ENCODE data around the gene SPC24. TPM values are rescaled to one million over a fixed set of nuclear protein-coding genes. Genes with fewer than 3 reads are reported as not detected.
"Not testable (repeated sequence)": the region's sequence is repeated elsewhere in the genome, so short reads cannot be mapped to it uniquely, and the experiment has no call there.

Gene SPC24
- total and polyA plus RNA-seq, 3 donors from 2014 or later: 5.4 to 7.4 (median 7.1) TPM

DNA sequence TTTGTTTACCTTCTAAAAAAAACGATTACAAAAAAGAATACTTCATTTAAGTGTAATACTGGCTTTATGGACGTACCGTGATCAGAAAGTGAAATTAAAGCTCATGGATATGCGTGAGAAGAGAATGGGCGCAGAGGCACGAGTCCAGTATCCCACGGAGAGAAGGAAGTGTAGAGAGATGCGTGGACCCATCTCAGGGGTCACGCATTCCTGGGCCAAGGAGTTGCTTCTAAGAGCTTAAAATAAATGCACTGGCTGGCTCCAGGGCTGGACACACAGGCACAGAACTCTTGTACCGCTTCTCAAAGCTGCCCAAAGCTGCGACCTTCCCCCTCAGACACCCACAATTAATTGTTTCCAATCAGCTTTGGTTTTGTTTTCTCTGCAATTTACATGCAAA lies 8.7 kb upstream of the SPC24 start:
- TF ChIP-seq POLR2A (IDR thresholded peaks at IDR 0.05): no peak
- TF ChIP-seq, protein P1, sequence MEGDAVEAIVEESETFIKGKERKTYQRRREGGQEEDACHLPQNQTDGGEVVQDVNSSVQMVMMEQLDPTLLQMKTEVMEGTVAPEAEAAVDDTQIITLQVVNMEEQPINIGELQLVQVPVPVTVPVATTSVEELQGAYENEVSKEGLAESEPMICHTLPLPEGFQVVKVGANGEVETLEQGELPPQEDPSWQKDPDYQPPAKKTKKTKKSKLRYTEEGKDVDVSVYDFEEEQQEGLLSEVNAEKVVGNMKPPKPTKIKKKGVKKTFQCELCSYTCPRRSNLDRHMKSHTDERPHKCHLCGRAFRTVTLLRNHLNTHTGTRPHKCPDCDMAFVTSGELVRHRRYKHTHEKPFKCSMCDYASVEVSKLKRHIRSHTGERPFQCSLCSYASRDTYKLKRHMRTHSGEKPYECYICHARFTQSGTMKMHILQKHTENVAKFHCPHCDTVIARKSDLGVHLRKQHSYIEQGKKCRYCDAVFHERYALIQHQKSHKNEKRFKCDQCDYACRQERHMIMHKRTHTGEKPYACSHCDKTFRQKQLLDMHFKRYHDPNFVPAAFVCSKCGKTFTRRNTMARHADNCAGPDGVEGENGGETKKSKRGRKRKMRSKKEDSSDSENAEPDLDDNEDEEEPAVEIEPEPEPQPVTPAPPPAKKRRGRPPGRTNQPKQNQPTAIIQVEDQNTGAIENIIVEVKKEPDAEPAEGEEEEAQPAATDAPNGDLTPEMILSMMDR (IDR thresholded peaks at IDR 0.05): no peak
- H3K4me1 ChIP-seq: peaks cover 33% of the 10 kb centered on the region
- H3K4me3 ChIP-seq: no peak overlapping the region
- H3K27ac ChIP-seq: peak overlapping the region; percentile 15 to 88
- DNase-seq: no peak
- intact Hi-C loops (cut with DNase I; ENCODE audit: low total_unique reads): no loop called here
- H3K36me3 ChIP-seq (ENCODE audit: low read depth, missing control alignments): no peaks in the 10 kb centered on the region
- no peaks in the 10 kb centered on the region for H3K9me3 ChIP-seq
- WGBS, 2 donors: 52 to 64% methylated on average over 11 of the region's 11 CpGs
- H3K27me3 ChIP-seq: no peaks in the 10 kb centered on the region

DNA sequence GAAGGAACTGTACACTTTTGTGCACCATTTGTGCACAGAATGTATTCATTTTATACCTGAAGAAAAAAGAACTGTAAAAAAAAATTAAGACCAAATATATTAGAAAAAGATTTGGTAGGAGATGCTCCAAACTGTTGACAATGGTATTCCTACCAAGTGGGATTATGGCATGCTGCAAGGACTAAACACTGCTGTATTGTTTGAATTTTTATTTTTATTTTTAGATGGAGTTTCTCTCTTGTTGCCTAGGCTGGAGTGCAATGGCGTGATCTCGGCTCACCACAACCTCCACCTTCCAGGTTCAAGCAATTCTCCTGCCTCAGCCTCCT lies 4.8 kb upstream of the SPC24 start:
- intact Hi-C loops (cut with DNase I; ENCODE audit: low total_unique reads); H3K9me3 ChIP-seq; H3K4me3 ChIP-seq; H3K36me3 ChIP-seq (ENCODE audit: low read depth, missing control alignments); DNase-seq; H3K27me3 ChIP-seq: not testable (repeated sequence)
- Histone ChIP-seq H3K27ac (peak overlapping the region in 1 of 2 donors; percentile 65), H3K4me1 (peaks cover 28% of the 10 kb centered on the region)
- WGBS, 2 donors: 83 to 91% methylated on average over 2 of the region's 2 CpGs

DNA sequence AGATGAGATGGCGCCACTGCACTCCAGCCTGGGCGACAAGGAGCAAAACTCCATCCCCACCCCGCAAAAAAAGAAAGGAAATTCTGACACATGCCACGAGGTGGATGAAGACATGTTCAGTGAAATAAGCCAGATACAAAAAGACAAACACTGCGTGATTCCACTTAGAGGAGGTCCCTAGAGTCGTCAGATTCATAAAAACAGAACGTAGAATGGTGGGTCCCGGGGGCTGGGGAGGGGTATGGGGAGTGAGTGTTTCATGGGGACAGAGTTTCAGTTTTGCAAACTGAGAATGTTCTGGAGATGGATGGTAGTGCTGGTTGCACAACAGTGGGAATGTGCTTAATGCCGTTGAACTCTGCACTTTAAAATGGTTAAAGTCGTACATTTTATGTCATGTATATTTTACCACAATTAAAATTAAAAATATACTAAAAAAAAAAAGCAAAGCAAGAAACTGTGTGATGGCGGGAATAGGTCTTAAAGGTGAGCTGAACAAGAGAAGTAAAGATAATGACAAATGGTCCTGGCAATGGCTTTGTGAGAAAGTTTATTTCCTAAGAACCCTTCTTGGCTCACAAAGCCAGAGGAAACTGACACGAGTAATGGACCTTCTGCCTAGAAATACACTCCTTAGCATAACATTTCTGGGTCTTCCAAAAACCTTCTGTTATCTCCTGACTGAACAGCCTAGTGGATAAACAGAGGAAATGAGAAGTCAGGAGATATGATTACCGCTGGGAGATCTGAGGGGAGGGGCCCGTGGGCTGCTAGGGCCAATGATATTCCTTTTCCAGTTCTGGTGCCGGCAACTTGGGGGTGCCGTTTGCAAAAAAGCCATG lies 4.2 kb upstream of the SPC24 start:
- intact Hi-C loops (cut with DNase I; ENCODE audit: low total_unique reads): no loop called here
- Histone ChIP-seq H3K27ac (peak overlapping the region in 1 of 2 donors; percentile 65), H3K27me3 (no peaks in the 10 kb centered on the region), H3K4me3 (no peak overlapping the region), H3K9me3 (no peaks in the 10 kb centered on the region), H3K4me1 (peaks cover 27% of the 10 kb centered on the region), H3K36me3 (ENCODE audit: low read depth, missing control alignments) (no peaks in the 10 kb centered on the region)
- WGBS, 2 donors: 56 to 59% methylated on average over 16 of the region's 16 CpGs
- no peak for DNase-seq
- no peak for TF ChIP-seq POLR2A (IDR thresholded peaks at IDR 0.05)
- TF ChIP-seq, protein P1 (IDR thresholded peaks at IDR 0.05): peak in 1 of 3 experiments; percentile 8

DNA sequence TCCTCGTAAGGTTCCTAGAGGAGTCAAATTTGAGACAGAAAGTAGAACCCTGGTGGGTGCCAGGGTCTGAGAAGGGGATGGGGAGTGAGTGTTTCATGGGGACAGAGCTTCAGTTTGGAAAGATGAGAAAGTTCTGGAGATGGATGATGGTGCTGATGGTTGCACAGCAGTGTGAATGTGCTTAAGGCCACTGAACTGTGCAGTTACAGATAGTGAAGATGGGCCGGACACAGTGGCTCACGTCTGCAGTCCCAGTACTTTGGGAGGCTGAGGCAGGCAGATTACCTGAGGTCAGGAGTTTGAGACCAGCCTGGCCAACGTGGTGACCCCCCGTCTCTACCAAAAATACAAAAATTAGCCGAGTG lies 917 bp downstream of the SPC24 start:
- H3K4me1 ChIP-seq: peaks cover 30% of the 10 kb centered on the region
- 27 to 44% methylated on average over 6 of the region's 6 CpGs for WGBS, 2 donors

DNA sequence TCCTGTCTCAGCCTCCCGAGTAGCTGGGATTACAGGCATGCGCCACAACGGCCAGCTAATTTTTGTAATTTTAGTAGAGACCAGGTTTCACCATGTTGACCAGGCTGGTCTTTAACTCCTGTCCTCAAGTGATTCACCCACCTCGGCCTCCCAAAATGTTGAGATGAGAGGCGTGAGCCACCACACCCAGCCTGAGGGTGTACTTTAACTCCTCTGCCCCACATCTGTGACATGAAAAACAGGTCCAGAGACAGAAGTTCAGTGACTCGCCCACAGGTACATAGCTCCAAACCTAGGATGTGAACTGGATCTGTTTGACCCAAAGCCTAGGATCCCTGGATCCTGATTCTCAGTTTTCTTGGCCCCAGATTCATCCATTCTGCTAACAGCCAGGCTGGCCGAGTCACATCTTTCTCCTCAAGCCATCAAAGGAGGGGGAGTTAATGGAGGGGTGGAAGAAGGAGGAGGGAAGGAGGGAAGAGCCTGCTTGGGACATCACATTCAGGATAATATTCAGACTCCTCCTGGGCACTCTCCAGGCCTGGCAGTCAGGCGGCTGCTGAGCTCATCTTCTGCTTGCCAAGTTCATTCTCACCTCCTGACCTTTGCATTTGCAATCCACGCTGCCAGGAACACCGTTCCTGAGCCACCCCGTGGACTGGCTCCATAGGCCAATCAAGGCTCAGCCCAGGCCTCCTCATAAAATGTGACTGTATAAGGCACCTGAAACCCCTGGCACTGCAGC lies 3.1 kb downstream of the SPC24 start:
- no peaks in the 10 kb centered on the region for H3K9me3 ChIP-seq
- peak overlapping the region; percentile 15 to 24 for H3K27ac ChIP-seq
- no peak overlapping the region for H3K4me3 ChIP-seq
- DNase-seq: peak; percentile 53
- 62% methylated on average over 10 to 11 of the region's 11 CpGs for WGBS, 2 donors
- H3K36me3 ChIP-seq (ENCODE audit: low read depth, missing control alignments): no peaks in the 10 kb centered on the region
- TF ChIP-seq, protein P1 (IDR thresholded peaks at IDR 0.05): no peak
- no peak for TF ChIP-seq POLR2A (IDR thresholded peaks at IDR 0.05)
- intact Hi-C loops (cut with DNase I; ENCODE audit: low total_unique reads): no loop called here
- H3K4me1 ChIP-seq: peaks cover 26% of the 10 kb centered on the region
- no peaks in the 10 kb centered on the region for H3K27me3 ChIP-seq

More for the DNA sequence above, 917 bp downstream of the SPC24 start:
- Histone ChIP-seq H3K9me3 (no peaks in the 10 kb centered on the region), H3K27ac (no peak overlapping the region), H3K36me3 (ENCODE audit: low read depth, missing control alignments) (no peaks in the 10 kb centered on the region), H3K4me3 (no peak overlapping the region), H3K27me3 (no peaks in the 10 kb centered on the region)
- intact Hi-C loops (cut with DNase I; ENCODE audit: low total_unique reads): no loop called here
- TF ChIP-seq, protein P1 (IDR thresholded peaks at IDR 0.05): no peak
- TF ChIP-seq POLR2A (IDR thresholded peaks at IDR 0.05): no peak
- no peak for DNase-seq

All from testis (tissue), 3 donors.